HEK293 (cell line): Measurements from ENCODE around the gene STK36.

Experiments used
- GFI1B ChIP-seq: fragments of 450-650 bp; formaldehyde crosslinking; IDR thresholded peaks from 2 replicates; pipeline ENCODE4 v1.5.1; 2016; ENCODE audit warnings: missing biosample characterization, missing genetic modification characterization
- KLF17 ChIP-seq: fragments of 450-650 bp; formaldehyde crosslinking; IDR thresholded peaks from 2 replicates; pipeline ENCODE4 v1.5.1; 2016; ENCODE audit warnings: missing biosample characterization, missing genetic modification characterization
- KLF7 ChIP-seq: fragments of 450-650 bp; formaldehyde crosslinking; IDR thresholded peaks from 2 replicates; pipeline ENCODE4 v1.5.1; 2016; ENCODE audit warnings: missing biosample characterization, missing genetic modification characterization, borderline replicate concordance
- YY1 ChIP-seq: fragments of 450-650 bp; formaldehyde crosslinking; IDR thresholded peaks from 2 replicates; pipeline ENCODE4 v1.5.1; 2018; ENCODE audit warnings: missing biosample characterization, missing genetic modification characterization
- ZNF10 ChIP-seq: fragments of 450-650 bp; formaldehyde crosslinking; IDR thresholded peaks from 2 replicates; pipeline ENCODE4 v1.5.1; 2017; ENCODE audit warnings: missing biosample characterization, missing genetic modification characterization
- ZNF274 ChIP-seq, 2 experiments: fragments of 200-500 bp in 1 of 2; fragments of 450-650 bp in 1 of 2; sonication (Bioruptor generic) in 1 of 2; formaldehyde crosslinking in 1 of 2; IDR thresholded peaks; 2 replicates each; pipeline versions ENCODE4 v1.5.1 to v1.6.1; 2014 to 2016; ENCODE audit warnings: borderline replicate concordance in 1 of 2, inconsistent platforms in 1 of 2, low read length in 1 of 2, missing biosample characterization in 1 of 2, missing genetic modification characterization in 1 of 2
- ZNF354C ChIP-seq: fragments of 450-650 bp; formaldehyde crosslinking; IDR thresholded peaks from 2 replicates; pipeline ENCODE4 v1.5.1; 2016; ENCODE audit warnings: missing biosample characterization, missing genetic modification characterization, low read depth, borderline replicate concordance
- TF ChIP-seq, protein P1 (sequence below): fragments of 450-650 bp; formaldehyde crosslinking; IDR thresholded peaks from 2 replicates; pipeline ENCODE4 v1.5.1; 2016; ENCODE audit warnings: missing biosample characterization, missing genetic modification characterization

DNA sequence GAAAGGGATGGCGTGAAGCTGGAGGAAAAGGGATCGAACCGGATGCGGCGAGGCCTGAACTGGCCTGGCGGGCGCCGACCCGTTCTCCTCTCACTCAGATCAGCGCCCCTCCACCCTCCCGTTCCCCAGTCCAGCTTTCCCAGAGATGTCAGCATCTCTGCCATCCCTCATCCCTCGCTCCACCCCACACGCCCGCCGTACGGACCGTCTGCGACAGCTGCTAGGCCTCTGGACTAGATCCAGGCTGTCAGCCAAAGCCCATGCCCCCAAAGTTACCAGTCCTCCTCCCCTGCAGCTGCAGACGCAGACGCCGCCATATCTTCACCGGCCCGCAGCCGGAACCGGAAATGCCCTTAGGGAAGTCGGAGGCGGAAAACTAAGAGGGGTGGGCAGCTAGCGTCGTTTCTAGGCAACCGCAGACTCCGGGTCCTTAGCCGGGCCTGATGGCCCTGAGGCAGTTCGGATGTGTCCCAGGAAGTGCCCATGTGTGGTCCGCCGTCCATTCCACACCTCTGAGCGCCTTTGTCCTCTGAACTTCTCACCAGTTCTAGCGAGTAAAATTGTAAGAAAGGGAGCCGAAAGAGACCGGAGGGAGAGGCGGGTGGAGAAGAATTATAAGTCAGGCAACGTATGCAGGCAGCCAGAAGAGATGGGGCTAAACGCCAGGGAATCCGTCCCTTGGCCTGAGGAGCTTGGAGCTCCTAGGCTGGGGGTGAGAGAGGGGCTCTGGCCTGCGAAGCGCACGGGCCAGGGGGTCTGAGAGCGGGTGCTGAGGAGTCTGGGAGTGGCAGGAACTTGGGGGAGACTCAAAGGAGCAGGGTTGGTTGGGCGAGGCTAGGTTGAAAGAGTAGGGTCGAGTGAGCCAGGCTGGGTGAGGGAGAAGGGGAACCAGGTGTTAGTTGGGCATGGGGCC, at the start of gene STK36, which contains the start of gene RNF25:
- TF ChIP-seq KLF7 (tag by site-specific recombination) (no peak), ZNF274 (IDR thresholded peaks at IDR 0.05; ENCODE audit: low read length) (no peak), ZNF274 (tag by site-specific recombination; IDR thresholded peaks at IDR 0.05; ENCODE audit: borderline replicate concordance) (no peak), GFI1B (tag by site-specific recombination) (no peak), KLF17 (no peak), YY1 (tag by site-specific recombination) (peak; percentile 73; the same call in 1 of the 2 replicates), ZNF354C (tag by site-specific recombination) (no peak), ZNF10 (tag by site-specific recombination) (no peak)
- TF ChIP-seq, protein P1, sequence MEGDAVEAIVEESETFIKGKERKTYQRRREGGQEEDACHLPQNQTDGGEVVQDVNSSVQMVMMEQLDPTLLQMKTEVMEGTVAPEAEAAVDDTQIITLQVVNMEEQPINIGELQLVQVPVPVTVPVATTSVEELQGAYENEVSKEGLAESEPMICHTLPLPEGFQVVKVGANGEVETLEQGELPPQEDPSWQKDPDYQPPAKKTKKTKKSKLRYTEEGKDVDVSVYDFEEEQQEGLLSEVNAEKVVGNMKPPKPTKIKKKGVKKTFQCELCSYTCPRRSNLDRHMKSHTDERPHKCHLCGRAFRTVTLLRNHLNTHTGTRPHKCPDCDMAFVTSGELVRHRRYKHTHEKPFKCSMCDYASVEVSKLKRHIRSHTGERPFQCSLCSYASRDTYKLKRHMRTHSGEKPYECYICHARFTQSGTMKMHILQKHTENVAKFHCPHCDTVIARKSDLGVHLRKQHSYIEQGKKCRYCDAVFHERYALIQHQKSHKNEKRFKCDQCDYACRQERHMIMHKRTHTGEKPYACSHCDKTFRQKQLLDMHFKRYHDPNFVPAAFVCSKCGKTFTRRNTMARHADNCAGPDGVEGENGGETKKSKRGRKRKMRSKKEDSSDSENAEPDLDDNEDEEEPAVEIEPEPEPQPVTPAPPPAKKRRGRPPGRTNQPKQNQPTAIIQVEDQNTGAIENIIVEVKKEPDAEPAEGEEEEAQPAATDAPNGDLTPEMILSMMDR (tag by site-specific recombination), result peak; percentile 38; the same call in 1 of the 2 replicates
